ENCODE results near the gene IL1R2.

Gene IL1R2

GRCh38 chr2:101989740-101990460 lies 1.9 kb upstream of the IL1R2 start:
- peaks cover 6% of the 10 kb centered on the region; the same call in 1 of the 2 replicates for H3K4me1 ChIP-seq (ENCODE audit: control insufficient read depth, low read length)
- no peaks in the 10 kb centered on the region for H3K9me2 ChIP-seq (replicated peaks; ENCODE audit: control insufficient read depth, low read length)
- H3K4me2 ChIP-seq (ENCODE audit: low read length): no peak overlapping the region
- no peaks in the 10 kb centered on the region for H4K20me1 ChIP-seq (ENCODE audit: control insufficient read depth, insufficient read depth, low read depth, low read length)
- no peaks in the 10 kb centered on the region for H3F3A ChIP-seq (ENCODE audit: control insufficient read depth, insufficient read depth)
- no peak overlapping the region for H3K4me3 ChIP-seq (ENCODE audit: low read length)
- peaks cover 5% of the 10 kb centered on the region for H3K27me3 ChIP-seq (ENCODE audit: control insufficient read depth, low read length)
- no peaks in the 10 kb centered on the region for H3K36me3 ChIP-seq (ENCODE audit: control insufficient read depth, low read length)
- TF ChIP-seq CTCF (IDR thresholded peaks at IDR 0.05; ENCODE audit: low read depth, low read length, poor library complexity, severe bottlenecking) (no peak), EZH2phosphoT487 (IDR thresholded peaks at IDR 0.05; ENCODE audit: borderline replicate concordance, low read length) (no peak)
- no peaks in the 10 kb centered on the region for H3K9me3 ChIP-seq (ENCODE audit: control insufficient read depth, insufficient read depth, low read length)
- H3K27ac ChIP-seq (ENCODE audit: low read depth, low read length): no peak overlapping the region
- no peaks in the 10 kb centered on the region for H3K79me2 ChIP-seq (ENCODE audit: control insufficient read depth, low read length)

GRCh38 chr2:101993772-101994171 lies 2.0 kb downstream of the IL1R2 start:
- Histone ChIP-seq H3K9me3 (ENCODE audit: control insufficient read depth, insufficient read depth, low read length) (no peaks in the 10 kb centered on the region), H3K36me3 (ENCODE audit: control insufficient read depth, low read length) (no peaks in the 10 kb centered on the region), H3K4me2 (ENCODE audit: low read length) (no peak overlapping the region), H3K4me1 (ENCODE audit: control insufficient read depth, low read length) (peaks cover 6% of the 10 kb centered on the region; the same call in 1 of the 2 replicates), H4K20me1 (ENCODE audit: control insufficient read depth, insufficient read depth, low read depth, low read length) (no peaks in the 10 kb centered on the region), H3K4me3 (ENCODE audit: low read length) (no peak overlapping the region), H3F3A (ENCODE audit: control insufficient read depth, insufficient read depth) (no peaks in the 10 kb centered on the region), H3K27ac (ENCODE audit: low read depth, low read length) (no peak overlapping the region), H3K27me3 (ENCODE audit: control insufficient read depth, low read length) (peaks cover 8% of the 10 kb centered on the region), H3K9me2 (replicated peaks; ENCODE audit: control insufficient read depth, low read length) (no peaks in the 10 kb centered on the region), H3K79me2 (ENCODE audit: control insufficient read depth, low read length) (no peaks in the 10 kb centered on the region)
- TF ChIP-seq EZH2phosphoT487 (IDR thresholded peaks at IDR 0.05; ENCODE audit: borderline replicate concordance, low read length): no peak
- no peak for TF ChIP-seq CTCF (IDR thresholded peaks at IDR 0.05; ENCODE audit: low read depth, low read length, poor library complexity, severe bottlenecking)

GRCh38 chr2:101995019-101995418 lies 3.3 kb downstream of the IL1R2 start:
- H3K4me3 ChIP-seq (ENCODE audit: low read length): no peak overlapping the region
- no peaks in the 10 kb centered on the region for H3K36me3 ChIP-seq (ENCODE audit: control insufficient read depth, low read length)
- no peak for TF ChIP-seq EZH2phosphoT487 (IDR thresholded peaks at IDR 0.05; ENCODE audit: borderline replicate concordance, low read length)
- TF ChIP-seq CTCF (IDR thresholded peaks at IDR 0.05; ENCODE audit: low read depth, low read length, poor library complexity, severe bottlenecking): no peak
- no peaks in the 10 kb centered on the region for H3K9me3 ChIP-seq (ENCODE audit: control insufficient read depth, insufficient read depth, low read length)
- no peak overlapping the region for H3K27ac ChIP-seq (ENCODE audit: low read depth, low read length)
- peaks cover 8% of the 10 kb centered on the region for H3K27me3 ChIP-seq (ENCODE audit: control insufficient read depth, low read length)
- no peaks in the 10 kb centered on the region for H4K20me1 ChIP-seq (ENCODE audit: control insufficient read depth, insufficient read depth, low read depth, low read length)
- H3K4me2 ChIP-seq (ENCODE audit: low read length): no peak overlapping the region
- no peaks in the 10 kb centered on the region for H3K79me2 ChIP-seq (ENCODE audit: control insufficient read depth, low read length)
- H3K9me2 ChIP-seq (replicated peaks; ENCODE audit: control insufficient read depth, low read length): no peaks in the 10 kb centered on the region
- no peaks in the 10 kb centered on the region for H3F3A ChIP-seq (ENCODE audit: control insufficient read depth, insufficient read depth)
- peaks cover 2% of the 10 kb centered on the region; the same call in 1 of the 2 replicates for H3K4me1 ChIP-seq (ENCODE audit: control insufficient read depth, low read length)
